ENCODE results near the gene PC. TPM values are rescaled to one million over a fixed set of nuclear protein-coding genes. Genes with fewer than 3 reads are reported as not detected.

PC gene
- total and polyA plus RNA-seq, 8 donors, result 7.9 to 27.4 (median 11.4) TPM

DNA sequence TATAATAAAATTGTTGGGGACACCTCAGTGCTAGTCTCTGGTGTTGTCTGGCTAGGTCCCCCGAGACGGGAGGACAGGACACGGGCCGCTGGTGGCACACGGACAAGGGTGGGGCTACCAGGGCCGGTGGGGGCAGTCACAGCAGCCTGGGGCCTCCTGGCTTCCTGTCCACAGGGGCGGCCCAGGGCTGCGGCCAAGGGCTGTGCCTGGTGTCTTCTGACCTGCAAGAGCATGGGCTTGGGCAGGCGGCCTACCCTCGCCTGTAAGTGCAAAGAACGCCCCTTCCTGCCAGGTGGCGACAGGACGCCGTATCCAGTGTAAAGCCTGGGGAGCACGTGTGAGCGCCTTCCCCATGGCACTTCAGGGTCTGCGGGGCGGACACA is 97.7 kb downstream of the PC start:
- no peaks in the 10 kb centered on the region for H3K9me3 ChIP-seq
- H3K4me3 ChIP-seq, result no peak overlapping the region
- TF ChIP-seq, protein P1, sequence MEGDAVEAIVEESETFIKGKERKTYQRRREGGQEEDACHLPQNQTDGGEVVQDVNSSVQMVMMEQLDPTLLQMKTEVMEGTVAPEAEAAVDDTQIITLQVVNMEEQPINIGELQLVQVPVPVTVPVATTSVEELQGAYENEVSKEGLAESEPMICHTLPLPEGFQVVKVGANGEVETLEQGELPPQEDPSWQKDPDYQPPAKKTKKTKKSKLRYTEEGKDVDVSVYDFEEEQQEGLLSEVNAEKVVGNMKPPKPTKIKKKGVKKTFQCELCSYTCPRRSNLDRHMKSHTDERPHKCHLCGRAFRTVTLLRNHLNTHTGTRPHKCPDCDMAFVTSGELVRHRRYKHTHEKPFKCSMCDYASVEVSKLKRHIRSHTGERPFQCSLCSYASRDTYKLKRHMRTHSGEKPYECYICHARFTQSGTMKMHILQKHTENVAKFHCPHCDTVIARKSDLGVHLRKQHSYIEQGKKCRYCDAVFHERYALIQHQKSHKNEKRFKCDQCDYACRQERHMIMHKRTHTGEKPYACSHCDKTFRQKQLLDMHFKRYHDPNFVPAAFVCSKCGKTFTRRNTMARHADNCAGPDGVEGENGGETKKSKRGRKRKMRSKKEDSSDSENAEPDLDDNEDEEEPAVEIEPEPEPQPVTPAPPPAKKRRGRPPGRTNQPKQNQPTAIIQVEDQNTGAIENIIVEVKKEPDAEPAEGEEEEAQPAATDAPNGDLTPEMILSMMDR (IDR thresholded peaks at IDR 0.05), result no peak
- intact Hi-C loops (cut with DNase I), result no loop called here
- no peak for ATAC-seq
- peaks cover 0 to 20% of the 10 kb centered on the region in 2 donors for H3K36me3 ChIP-seq
- peak in 1 of 4 donors; percentile 75 for DNase-seq
- peaks cover 3 to 14% of the 10 kb centered on the region in 2 donors for H3K4me1 ChIP-seq
- H3K27ac ChIP-seq, result no peak overlapping the region
- H3K27me3 ChIP-seq, result no peaks in the 10 kb centered on the region

DNA sequence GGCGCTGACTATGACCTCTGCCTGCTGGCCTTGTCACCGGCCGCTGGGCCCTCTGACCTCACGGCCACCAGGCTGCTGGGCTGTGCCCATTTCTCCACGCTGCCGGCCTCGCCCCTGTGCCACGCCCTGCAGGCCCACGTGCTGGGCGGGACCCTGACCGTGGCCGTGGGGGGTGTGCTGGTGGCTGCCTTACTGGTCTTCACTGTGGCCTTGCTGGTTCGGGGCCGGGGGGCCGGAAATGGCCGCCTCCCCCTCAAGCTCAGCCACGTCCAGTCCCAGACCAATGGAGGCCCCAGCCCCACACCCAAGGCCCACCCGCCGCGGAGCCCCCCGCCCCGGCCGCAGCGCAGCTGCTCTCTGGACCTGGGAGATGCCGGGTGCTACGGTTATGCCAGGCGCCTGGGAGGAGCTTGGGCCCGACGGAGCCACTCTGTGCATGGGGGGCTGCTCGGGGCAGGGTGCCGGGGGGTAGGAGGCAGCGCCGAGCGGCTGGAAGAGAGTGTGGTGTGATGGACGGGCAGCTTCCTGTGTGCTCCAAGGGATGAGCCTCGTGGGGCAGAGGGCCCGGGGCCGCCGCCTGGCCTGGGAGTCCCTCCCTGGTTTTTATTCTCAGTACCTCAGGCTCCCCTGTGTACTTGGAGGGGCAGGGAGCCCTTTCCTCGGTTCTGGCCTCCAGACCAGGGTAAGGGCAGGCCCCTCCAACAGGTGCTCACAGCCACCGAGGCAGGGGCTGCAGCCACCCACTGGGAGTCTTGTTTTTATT is 98.3 kb downstream of the PC start:
- Histone ChIP-seq H3K36me3 (peaks cover 0 to 20% of the 10 kb centered on the region in 2 donors), H3K9me3 (no peaks in the 10 kb centered on the region), H3K4me3 (no peak overlapping the region), H3K27ac (no peak overlapping the region), H3K4me1 (peaks cover 4 to 17% of the 10 kb centered on the region in 2 donors), H3K27me3 (no peaks in the 10 kb centered on the region)
- intact Hi-C loops (cut with DNase I), result no loop called here
- ATAC-seq (no peak), DNase-seq (peak in 1 of 4 donors; percentile 72)
- TF ChIP-seq, protein P1 (IDR thresholded peaks at IDR 0.05), result no peak

DNA sequence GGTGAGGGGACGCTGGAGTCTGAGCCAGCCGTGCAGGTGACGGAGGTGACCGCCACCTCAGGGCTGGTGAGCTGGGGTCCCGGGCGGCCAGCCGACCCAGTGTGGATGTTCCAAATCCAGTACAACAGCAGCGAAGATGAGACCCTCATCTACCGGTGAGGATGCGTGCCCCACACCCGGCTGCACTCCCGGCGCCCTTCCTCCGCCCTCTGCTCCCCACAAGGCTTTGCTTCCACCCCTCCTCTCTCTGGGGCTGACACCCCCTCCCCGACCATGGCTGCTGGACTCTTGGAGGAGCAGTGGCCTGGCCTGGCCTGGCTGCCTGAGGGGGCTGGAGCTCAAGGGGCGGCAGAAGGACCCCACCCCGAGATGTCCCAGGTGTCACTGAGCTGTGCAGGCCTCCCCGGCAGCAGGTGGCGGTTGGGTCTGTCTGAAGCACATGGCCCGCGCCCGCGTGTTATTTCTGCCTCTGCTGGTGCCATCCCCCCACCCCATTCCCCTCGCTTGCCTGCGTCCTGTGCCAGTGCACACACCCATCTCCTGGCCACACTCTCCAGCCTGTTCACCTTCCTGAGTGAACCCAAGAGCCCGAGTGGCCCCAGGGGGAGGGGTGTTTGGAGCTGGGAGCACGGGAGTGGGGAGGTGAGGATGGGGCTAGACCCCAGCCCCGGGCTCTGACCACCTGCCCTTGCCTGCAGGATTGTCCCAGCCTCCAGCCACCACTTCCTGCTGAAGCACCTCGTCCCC is 99.1 kb downstream of the PC start:
- intact Hi-C loops (cut with DNase I), result no loop called here
- Histone ChIP-seq H3K27me3 (no peaks in the 10 kb centered on the region), H3K36me3 (peaks cover 0 to 20% of the 10 kb centered on the region in 2 donors), H3K9me3 (no peaks in the 10 kb centered on the region), H3K27ac (no peak overlapping the region), H3K4me3 (no peak overlapping the region), H3K4me1 (peaks cover 4 to 17% of the 10 kb centered on the region in 2 donors)
- TF ChIP-seq, protein P1 (IDR thresholded peaks at IDR 0.05), result no peak
- ATAC-seq, result no peak
- peak in 1 of 4 donors; percentile 72 for DNase-seq

DNA sequence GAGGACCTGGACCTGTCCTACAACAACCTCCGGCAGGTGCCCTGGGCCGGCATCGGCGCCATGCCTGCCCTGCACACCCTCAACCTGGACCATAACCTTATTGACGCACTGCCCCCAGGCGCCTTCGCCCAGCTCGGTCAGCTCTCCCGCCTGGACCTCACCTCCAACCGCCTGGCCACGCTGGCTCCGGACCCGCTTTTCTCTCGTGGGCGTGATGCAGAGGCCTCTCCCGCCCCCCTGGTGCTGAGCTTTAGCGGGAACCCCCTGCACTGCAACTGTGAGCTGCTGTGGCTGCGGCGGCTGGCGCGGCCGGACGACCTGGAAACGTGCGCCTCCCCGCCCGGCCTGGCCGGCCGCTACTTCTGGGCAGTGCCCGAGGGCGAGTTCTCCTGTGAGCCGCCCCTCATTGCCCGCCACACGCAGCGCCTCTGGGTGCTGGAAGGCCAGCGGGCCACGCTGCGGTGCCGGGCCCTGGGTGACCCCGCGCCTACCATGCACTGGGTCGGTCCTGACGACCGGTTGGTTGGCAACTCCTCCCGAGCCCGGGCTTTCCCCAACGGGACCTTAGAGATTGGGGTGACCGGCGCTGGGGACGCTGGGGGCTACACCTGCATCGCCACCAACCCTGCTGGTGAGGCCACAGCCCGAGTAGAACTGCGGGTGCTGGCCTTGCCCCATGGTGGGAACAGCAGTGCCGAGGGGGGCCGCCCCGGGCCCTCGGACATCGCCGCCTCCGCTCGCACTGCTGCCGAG is 99.8 kb downstream of the PC start:
- TF ChIP-seq, protein P1 (IDR thresholded peaks at IDR 0.05), result no peak
- H3K4me3 ChIP-seq, result no peak overlapping the region
- DNase-seq (peak in 1 of 4 donors; percentile 82), ATAC-seq (no peak)
- no peaks in the 10 kb centered on the region for H3K9me3 ChIP-seq
- intact Hi-C loops (cut with DNase I), result no loop called here
- H3K36me3 ChIP-seq, result peaks cover 0 to 20% of the 10 kb centered on the region in 2 donors
- H3K27me3 ChIP-seq, result no peaks in the 10 kb centered on the region
- H3K27ac ChIP-seq, result no peak overlapping the region
- peaks cover 4 to 17% of the 10 kb centered on the region in 2 donors for H3K4me1 ChIP-seq

DNA sequence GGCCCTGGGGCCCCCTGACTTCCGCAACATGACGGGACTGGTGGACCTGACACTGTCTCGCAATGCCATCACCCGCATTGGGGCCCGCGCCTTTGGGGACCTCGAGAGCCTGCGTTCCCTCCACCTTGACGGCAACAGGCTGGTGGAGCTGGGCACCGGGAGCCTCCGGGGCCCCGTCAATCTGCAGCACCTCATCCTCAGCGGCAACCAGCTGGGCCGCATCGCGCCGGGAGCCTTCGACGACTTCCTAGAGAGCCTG is 100.3 kb downstream of the PC start:
- H3K9me3 ChIP-seq, result no peaks in the 10 kb centered on the region
- ATAC-seq (no peak), DNase-seq (no peak)
- TF ChIP-seq, protein P1 (IDR thresholded peaks at IDR 0.05), result no peak
- intact Hi-C loops (cut with DNase I), result no loop called here
- peaks cover 0 to 20% of the 10 kb centered on the region in 2 donors for H3K36me3 ChIP-seq
- H3K4me1 ChIP-seq, result peaks cover 4 to 17% of the 10 kb centered on the region in 2 donors
- H3K27ac ChIP-seq, result no peak overlapping the region
- no peaks in the 10 kb centered on the region for H3K27me3 ChIP-seq
- peak overlapping the region in 1 of 2 donors; percentile 75 for H3K4me3 ChIP-seq
